HG02943 (cell line): ENCODE measurements around the gene KRTAP9-9.
"Not testable (repeated sequence)": the region's sequence is repeated elsewhere in the genome, so short reads cannot be mapped to it uniquely, and the experiment has no call there.

ENCODE experiments used
- ATAC-seq: cut with Tn5 transposase; IDR thresholded peaks from one replicate; pipeline ENCODE4 v1.9.1; 2021; ENCODE audit warnings: mild to moderate bottlenecking, low read depth, moderate library complexity; ENCODE audit not compliant: unreplicated experiment

KRTAP9-9 gene

GRCh38 chr17:41264599-41264998, 9.4 kb downstream of the KRTAP9-9 start:
- ATAC-seq: no peak

- ATAC-seq: no peak
These were observed 9.9 kb downstream of the KRTAP9-9 start, which contains the start of gene KRTAP9-6 for GRCh38 chr17:41265078-41265477. TSS of gene KRTAP9-6 (plus strand) at chr17:41265378. CDS start at chr17:41265378, 0 bp downstream.

GRCh38 chr17:41267711-41268110, 12.5 kb downstream of the KRTAP9-9 start:
- no peak for ATAC-seq

- not testable (repeated sequence) for ATAC-seq
These were observed 16.1 kb downstream of the KRTAP9-9 start for GRCh38 chr17:41271323-41271722.

GRCh38 chr17:41271858-41272257, 16.7 kb downstream of the KRTAP9-9 start:
- ATAC-seq: no peak

- not testable (repeated sequence) for ATAC-seq
These were observed 20.5 kb downstream of the KRTAP9-9 start, which contains the start of gene KRTAP9-7 for GRCh38 chr17:41275648-41276190. TSS of gene KRTAP9-7 (plus strand) at chr17:41275698. CDS start at chr17:41275698, 0 bp downstream.

GRCh38 chr17:41278176-41278955, 23.2 kb downstream of the KRTAP9-9 start:
- no peak for ATAC-seq

- no peak for ATAC-seq
These were observed 28.9 kb downstream of the KRTAP9-9 start for GRCh38 chr17:41284043-41284442.

GRCh38 chr17:41284546-41284945, 29.4 kb downstream of the KRTAP9-9 start:
- ATAC-seq: no peak

- ATAC-seq: no peak
These were observed 31.9 kb downstream of the KRTAP9-9 start for GRCh38 chr17:41287050-41287449.

GRCh38 chr17:41294016-41294415, 38.8 kb downstream of the KRTAP9-9 start:
- no peak for ATAC-seq

GRCh38 chr17:41296846-41297245, 41.7 kb downstream of the KRTAP9-9 start:
- ATAC-seq: no peak

GRCh38 chr17:41298458-41299135, 43.4 kb downstream of the KRTAP9-9 start:
- ATAC-seq: no peak

- ATAC-seq: no peak
These were observed 46.1 kb downstream of the KRTAP9-9 start for GRCh38 chr17:41301204-41301790.

GRCh38 chr17:41301916-41302901, 47.0 kb downstream of the KRTAP9-9 start, which contains the start of gene KRTAP29-1:
TSS of gene KRTAP29-1 (minus strand) at chr17:41302851. CDS start at chr17:41302851, 0 bp downstream.
- no peak for ATAC-seq

GRCh38 chr17:41302981-41303380, 47.8 kb downstream of the KRTAP9-9 start:
- ATAC-seq: no peak

- ATAC-seq: no peak
These were observed 48.9 kb downstream of the KRTAP9-9 start for GRCh38 chr17:41304091-41304490.
